Activated CD4-positive, alpha-beta T cell treated with anti-CD3 and anti-CD28 coated beads, Interleukin-2, Interleukin-6, amounts not matched to agents 100 ng/mL and 50 ng/mL, durations not matched to agents 16 hours and 8 hours (primary cell): Measurements from ENCODE around the gene ILKAP.

ENCODE experiments used
- DNase-seq: peaks from one replicate; pipeline ENCODE4 v3.0.0-alpha.2; 2020

The ILKAP gene

DNA sequence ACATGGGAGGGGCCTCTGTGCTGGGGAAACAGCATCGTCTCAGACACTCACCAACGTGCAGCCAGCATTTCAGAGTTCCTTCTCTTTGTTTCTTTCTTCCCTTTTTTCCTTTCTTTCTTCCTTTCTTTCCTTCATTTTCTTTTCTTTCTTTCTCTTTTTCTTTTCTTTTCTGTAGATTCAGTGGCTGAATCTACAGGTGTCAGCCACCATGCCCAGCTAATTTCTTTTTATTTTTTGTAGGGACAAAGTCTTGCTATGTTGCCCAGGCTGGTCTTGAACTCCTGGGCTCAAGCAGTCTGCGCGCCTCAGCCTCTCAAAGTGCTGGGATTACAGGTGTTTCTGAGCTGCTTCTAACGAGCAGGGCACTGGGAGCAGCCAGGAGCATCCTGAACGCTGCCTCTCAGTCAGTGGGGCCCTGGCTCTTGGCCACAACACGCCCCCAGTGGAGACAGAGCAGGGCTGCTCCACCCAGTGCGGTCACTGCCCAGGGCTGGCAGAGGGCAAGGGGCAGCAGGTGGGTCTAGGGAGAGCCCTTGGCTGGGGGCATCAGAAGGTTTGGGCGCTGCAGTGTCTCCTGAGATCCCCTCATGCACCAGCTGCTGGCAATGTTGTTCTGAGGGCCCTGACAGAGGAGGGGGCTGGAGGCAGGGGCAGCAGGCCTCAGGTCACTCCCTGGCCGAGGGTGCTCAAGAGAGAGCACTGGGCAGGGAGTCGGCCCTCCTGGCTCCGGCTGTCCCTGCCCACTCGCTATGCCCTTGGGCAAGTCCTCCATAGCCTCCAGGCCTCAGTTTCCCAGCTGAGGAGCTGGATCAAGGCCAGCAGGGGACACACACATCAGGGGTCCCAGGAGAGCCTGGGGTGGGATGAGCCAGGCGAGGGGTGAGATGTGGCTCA is 69.7 kb downstream of the ILKAP start:
- DNase-seq = no peak

DNA sequence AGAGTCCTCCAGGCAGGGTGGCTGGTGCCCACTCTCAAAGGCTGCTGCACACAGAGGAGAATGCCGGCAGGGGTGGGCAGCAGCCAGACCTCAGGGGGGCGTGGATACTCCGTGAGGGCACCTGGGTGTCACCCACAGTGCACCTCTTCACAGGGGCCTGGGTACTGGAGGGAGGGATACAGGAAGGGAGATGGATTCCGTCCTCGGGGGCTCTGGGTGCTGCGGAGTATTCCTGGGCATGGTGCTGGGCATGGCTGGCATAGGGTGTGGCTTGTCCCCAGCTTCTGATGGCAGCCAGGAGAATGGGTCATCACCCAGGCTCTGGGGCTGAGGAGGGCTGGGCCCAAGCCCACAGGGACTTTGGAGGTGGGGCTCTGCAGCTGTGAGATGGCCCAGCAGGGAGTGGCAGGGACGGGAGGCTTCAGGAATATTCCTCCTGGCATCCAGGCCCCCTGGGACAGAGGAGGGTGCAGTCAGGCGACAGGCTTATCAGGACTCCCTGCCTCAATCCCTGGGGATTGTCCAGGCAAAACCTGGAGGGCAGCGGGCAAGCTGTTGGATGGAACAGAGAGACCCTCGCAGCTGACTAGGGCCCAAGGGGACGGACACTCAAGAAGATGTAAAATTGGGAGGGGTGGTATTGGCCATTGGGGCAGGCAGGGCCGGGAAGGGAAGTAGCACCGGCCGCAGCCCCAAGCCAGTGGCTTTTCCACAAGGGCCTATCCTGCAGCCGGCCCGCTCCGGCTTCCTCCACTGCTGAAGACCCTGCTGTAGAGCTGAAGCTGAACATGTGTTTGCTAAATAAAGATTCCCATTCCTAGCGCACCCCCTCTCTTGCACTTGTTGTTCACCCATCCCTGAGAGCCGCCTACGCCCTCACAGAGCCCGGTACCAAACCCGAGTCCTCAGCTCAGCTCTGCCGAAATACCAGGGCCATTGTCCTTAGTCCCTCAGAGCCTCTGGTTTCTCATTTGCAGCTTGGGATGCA is 70.7 kb downstream of the ILKAP start:
- no peak for DNase-seq

DNA sequence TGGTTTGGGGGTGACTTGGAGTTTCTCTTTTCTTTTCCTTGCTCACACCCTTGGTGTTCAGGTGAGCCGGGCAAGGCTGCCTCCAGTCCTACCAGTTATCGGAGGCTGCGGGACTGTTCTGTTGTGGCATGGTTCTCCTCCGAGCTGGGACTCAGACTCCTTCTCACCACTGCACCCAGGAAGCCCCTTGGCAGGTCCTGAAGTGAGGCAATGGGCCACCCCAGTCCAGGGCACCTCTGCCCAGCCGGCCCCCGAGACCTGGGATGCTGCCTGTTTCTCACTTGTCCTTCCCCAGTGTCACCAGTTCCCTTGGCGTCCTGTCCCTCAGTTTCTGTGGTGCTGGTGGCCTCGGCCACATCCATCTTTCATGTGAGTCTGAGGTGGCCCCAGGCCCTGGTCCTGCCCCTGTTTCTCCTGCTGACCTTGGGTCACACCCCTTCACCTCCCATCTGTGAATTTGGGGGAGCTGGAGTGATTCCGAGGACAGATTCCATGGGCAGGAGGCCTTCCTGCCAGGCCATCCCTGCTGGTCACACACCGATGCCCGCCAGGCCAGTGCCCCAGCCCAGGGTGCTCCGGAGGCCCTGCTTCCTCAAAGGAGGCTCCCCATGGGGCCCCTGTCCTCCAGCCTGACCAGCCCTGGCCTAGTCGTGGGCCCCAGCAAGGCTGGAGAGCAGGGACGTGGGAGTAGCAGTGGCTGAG is 71.6 kb downstream of the ILKAP start:
- DNase-seq = no peak

DNA sequence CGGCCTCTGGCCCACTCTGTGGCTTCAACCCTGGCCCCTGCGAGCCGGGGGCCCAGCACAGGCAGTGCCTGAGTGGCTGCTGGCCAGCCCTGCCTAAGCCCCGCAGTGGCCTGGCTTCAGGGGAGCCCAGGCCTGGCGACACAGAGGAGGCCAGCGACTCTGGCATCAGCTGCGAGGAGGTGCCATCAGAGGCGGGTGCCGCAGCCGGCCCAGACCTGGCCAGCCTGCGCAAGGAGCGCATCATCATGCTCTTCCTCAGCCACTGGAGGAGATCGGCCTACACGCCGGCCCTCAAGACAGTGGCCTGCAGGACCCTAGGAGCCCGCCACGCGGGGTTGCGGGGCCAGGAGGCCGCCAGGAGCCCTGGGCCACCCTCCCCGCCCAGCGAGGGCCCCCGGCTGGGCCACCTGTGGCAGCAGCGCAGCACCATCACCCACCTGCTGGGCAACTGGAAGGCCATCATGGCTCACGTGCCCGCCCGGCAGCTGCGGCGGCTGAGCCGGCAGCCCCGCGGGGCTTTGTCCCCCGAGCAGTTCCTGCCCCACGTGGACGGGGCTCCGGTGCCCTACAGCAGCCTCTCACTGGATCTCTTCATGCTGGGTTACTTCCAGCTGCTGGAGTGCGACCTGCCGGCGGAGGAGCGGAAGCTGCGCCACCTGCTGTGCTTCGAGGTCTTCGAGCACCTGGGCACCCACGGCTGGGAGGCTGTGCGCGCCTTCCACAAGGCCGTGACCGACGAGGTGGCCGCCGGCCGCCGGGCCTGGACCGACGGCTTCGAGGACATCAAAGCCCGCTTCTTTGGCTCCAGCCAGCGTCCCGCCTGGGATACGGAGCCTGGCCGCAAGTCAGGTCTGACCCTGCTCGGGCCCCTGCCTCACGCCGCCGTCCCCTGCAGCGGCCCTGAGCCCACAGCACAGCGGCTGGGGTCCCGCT is 72.5 kb downstream of the ILKAP start:
- DNase-seq = no peak

DNA sequence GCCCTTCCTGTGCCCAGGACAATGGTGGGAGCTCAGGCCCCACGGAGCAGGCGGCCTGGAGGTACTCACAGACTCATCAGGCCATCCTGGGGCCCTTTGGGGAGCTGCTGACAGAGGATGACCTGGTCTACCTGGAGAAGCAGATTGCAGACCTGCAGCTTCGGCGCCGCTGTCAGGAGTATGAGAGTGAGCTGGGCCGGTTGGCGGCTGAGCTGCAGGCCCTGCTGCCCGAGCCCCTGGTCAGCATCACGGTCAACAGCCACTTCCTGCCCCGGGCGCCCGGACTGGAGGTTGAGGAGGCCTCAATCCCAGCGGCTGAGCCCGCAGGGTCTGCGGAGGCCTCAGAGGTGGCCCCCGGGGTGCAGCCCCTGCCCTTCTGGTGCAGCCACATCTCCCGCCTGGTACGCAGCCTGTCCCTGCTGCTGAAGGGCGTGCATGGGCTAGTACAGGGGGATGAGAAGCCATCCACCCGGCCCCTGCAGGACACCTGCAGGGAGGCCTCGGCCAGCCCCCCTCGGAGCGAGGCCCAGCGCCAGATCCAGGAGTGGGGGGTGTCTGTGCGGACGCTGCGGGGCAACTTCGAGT is 73.3 kb downstream of the ILKAP start:
- DNase-seq = no peak

DNA sequence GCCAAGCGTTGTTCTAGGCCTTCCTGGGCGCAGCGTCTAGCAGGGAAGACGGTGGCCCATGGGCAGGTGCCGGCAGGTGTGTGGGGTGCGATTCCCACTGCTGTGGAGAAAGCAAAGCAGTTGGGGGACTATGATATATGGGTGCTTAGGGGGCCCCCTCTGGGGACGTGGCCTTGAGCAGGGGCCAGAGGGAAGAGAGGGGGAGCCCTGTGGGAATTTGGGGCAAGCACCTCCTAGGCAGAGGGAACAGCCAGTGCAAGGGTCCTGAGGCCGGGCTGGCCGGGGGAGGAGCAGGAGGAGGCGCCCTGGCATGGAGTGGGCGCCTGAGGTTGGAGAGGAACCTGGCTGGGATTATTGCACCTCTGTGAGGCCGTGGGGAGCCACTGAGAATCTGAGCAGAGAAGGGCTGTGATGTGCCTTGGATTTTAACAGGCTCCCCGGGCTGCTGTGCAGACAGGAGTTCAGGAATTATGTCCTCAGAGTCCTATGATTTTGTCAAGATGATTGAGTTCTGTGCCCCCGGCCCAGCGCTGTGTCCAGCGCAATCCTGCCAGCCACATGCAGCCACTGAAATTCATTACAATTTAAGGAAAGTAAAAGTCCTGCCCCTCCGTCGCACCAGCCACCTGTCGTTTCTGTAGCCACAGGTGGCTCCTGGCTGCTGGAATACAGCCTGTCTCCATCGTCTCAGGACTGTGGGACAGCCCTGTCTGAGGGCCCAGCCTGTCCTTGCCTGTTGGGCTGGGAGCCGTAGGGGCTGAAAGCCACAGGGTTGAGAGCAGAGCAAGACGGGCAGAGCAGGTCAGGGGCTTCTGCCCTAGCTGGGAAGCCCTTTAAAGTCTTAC is 74.1 kb downstream of the ILKAP start:
- no peak for DNase-seq

DNA sequence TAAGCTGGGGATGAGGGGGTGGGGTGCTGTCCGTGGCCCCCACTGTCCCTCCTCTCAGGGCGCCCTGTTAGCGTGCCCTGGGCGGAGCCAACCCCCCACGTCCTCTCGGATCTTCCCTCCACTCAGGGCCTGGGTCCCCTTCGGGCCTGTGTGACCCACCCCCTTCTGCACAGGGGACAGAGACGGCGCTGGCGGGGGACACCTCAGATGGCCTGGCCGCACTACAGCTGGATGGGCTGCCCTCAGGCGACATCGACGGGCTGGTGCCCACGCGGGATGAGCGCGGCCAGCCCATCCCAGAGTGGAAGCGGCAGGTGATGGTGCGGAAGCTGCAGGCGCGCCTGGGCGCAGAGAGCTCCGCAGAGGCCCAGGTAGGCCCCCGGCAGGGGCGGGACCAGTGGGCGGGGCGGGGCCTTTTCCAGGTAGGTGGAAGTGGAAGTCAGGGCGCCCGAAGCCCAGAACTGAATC is 74.9 kb downstream of the ILKAP start:
- DNase-seq = no peak

DNA sequence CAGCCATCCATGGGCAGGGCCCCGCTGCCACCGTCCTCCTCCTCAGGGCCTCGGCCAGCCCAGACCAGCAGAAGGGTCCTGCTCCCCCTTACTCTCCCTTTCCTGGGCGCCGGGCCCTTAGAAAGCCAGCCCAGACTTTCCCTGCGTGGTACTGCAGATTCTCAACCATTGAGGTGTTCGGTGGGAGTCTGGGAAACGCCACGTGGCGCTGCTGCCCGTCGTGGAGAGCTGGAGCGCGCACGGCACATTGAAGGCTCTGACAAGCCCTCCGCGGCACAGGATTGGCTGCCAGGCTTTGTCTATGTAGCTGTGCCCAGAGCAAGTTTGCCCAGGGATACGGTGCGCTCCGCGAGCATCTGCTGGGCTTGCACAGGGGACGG is 75.4 kb downstream of the ILKAP start:
- no peak for DNase-seq

DNA sequence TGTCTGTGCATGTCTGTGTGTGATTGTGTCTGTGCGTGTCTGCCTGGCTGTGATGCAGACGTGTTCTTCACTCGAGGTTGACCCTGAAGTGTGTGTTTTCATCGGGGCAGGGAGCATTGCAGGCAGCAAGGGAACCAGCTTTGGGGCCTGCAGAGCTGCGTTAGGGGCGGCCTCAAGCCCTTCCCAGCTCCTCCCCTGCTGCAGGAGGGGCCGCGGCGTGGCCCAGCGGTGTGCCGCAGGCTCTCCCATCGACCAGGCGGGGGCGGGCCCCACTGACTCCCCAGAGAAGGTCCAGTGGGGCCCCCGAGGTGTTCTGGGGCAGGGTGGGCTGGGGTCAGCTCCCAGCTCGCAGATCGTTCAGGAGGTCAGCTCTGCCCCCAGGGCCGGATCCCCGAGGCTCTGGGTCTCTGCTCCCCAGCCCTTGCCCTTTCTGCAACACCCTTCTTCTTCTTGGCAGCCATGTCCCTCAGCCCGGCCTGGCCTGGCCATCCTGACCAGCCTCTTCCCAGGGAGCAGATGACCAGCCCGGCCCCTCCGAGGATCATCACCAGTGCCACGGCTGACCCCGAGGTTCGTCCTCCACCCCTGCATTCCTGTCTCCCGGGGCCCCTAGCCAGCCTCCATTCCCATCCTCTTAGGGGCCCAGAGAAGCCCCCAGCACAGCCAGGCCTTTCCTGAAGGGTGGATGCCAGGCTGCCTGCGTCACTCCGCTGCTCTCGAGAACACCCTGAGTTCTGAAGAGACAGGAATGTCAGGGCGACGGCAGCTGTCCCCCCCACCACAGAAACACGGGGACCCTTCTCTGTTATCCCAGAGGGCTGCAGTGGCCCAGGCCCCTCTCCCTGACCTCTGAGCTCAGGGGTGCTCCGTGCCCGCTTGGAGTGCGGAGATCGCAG is 76.1 kb downstream of the ILKAP start:
- DNase-seq = no peak

DNA sequence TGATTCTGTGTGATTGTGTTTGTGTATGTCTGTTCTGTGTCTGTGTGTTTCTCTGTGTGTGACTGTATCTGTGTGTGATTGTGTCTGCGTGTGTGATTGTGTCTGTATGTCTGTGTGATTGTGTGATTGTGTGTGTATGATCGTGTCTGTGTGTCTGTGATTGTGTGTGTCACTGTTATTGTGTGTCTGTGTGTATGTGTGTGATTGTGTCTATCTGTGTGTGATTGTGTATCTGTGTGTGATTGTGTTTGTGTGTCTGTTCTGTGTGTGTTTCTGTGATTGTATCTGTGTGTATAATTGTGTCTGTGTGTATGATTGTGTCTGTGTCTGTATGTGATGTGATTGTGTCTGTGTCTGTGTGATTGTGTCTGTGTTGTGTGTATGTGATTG is 76.7 kb downstream of the ILKAP start:
- DNase-seq = no peak

DNA sequence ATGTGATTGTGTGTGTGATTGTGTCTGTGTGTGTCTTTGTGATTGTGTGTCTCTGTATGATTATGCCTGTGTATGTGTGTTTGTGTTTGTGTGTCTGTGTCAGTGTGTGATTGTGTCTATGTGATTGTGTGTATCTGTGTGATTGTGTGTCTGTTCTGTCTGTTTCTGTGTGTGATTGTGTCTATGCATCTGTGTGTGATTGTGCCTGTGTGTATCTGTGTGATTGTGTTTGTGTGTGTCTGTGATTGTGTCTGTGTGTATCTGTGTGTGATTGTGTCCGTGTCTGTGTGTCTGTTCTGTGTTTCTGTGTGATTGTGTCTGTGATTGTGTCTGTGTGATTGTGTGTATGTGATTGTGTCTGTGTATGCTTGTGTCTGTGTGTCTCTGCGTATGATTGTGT is 77.2 kb downstream of the ILKAP start:
- DNase-seq = no peak

DNA sequence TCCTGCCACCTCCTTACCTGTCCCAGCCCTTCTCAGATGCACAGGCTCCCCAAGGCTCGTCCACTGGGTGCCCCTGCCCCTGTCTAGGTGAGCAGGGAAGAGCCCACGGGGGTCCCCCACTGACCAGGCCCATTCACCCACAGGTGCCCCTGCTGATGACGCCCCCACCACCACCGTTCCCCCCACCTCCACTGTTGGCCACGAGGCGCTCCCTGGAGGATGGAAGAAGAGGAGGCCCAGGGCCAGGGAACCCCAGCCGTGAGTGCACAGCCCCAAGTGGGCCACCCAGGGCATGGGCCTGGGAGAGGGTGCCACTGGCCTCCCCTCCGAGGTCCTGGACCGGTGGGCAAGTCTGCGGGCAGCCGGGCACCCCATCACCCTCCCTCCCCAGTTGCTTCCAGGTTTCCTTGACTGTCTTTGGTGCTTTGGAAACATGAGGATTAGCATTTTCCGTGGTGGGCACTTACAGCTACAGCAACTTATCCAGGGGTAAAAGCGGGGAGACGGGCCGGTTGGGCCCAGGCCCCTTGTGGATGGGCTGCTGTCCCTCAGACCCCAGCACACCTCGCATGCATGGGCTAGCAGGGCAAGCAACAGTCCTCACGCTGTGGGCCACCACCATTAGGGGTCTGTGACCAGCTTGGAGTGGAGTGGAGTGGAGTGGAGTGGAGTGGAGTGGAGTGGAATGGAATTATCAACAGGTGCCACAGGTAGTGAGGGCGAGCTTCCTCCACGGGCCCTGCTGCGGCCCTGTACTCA is 78.2 kb downstream of the ILKAP start:
- no peak for DNase-seq

DNA sequence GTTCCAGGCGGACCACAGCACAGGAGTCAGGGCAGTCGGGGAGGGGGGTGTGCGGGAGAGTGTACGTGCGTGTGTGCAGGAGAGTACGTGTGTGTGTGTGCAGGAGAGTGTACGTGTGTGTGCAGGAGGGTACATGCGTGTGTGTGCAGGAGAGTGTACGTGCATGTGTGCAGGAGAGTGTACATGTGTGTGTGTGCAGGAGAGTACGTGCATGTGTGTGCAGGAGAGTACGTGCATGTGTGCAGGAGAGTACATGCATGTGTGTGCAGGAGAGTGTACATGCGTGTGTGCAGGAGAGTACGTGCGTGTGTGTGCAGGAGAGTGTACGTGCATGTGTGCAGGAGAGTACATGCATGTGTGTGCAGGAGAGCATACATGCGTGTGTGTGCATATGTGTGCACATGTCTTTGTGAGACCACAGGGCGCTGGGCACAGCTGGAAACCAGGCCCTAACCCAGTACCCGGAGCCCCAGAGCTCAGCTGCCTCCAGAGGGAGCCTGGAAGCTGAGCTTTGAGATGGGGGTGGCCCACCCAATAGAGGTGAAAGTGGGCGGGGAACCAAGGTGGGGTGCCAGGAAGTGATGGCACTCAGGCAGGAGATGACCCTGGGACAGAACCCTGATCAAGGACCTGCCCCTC is 78.9 kb downstream of the ILKAP start:
- DNase-seq = no peak

DNA sequence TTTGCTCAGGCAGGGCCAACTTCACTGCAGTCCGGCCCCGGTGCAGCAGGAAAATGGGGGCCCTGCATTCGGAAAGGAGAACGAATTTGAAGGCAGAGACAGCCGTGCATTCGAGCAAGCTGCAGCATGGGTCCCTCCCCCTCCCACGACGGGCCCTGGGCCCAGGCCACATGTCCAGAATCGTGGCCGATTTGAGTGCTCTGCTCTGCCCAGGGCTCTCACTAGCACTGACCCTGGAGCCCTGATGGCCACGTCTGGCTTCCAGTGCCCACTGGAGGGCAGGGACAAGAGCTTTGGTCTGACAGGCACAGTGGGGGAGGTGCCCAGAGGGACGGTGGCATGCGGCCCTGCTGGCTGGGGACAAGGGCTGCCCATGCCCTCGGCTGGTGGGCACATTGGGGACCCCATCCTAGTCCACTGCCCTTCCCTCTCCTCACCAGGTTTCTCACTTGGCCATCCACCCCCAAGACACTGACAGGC is 79.5 kb downstream of the ILKAP start:
- no peak for DNase-seq

DNA sequence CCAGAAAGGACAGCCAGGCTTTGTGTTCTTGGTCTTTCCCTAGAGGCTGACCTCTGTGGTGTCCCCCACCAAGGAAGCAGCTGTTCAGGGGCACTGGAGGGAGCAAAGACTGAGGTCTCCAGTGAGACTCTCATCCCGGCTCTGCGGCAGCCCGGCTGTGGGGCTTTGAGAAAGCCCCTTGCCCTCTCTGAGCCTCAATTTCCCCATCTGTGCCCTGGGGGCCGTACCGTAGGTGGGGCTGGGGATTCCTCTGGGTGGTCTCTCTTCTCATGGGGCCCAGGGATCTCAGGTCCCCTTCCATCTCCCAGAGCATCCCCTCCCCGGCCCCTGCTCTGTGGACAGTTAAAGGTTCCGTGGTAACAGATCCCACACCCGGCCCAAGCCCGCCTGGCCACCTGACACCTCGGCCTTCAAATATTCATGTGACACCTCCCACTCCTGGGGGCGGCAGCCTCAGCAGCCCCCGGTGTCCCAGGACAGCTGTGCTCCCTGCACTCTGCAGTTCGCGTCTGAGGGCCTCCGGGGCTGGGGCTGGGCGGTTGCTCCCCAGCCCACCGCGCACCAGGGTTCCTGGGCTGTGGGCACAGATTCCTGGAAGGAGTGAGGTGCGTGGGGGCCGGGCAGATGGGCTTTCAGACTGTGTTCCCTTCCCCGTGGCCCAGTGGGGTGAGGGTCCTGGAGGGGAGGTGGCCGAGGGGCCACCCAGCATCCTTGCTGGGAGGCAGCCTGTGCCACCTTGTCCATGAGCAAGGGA is 80.1 kb downstream of the ILKAP start:
- no peak for DNase-seq

DNA sequence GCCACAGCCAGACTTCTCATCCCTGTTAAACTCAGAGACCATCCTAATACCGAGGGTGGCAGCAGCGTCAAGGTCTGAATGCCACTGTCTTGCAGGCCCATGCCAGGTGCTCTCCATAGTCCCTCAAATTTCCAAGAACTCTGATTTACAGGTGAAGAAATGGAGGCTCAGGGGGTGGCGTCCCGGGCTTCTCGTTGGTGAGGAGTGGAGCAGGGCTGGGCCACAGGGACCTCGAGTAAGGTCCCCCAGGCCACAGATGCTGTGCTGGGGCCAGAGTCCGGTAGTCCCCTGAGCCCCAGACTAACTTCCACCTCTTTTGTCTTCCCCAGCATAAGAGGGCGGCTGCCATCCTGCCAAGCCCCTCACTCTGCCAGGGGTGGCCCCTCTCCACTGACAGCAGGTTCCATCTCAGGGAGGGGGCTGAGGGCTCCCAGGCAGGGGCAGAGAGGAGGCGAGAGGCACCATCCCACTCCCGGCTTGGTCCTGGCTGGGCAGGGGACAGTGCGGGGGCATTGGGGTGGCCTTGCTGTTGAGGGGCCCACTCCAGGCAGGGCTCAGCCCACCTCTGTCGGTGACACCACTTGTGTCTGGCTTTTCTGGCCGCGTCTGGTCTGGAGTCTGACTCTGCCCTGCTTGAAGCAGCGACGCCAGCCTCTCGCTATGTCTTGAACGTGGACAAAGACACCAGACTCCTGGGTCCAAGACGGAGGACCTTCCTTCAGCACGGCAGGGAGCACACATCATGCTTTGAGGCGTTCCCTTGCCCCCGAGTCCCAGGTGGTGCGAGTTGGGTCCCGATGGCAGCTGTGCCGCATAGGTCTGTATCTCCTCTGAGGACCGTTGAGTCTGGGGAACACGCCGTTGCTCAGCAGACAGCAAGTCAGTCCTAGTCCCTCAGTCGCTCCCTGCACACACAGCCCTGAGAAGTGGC is 80.9 kb downstream of the ILKAP start:
- no peak for DNase-seq
